HepG2 (cell line): ENCODE measurements around the gene ZNF556. TPM values are rescaled to one million over a fixed set of nuclear protein-coding genes. Genes with fewer than 3 reads are reported as not detected.
A peak's percentile ranks its signal among the peaks of the same experiment; 100 is the strongest.

Experiments used
- ARID4A ChIP-seq: sonication (generic); formaldehyde crosslinking; IDR thresholded peaks from 2 replicates; pipeline ENCODE4 v1.5.0; 2020; ENCODE audit warnings: mild to moderate bottlenecking, missing genetic modification reagents, borderline replicate concordance
- FOXO4 ChIP-seq: sonication (generic); formaldehyde crosslinking; conservative IDR thresholded peaks from 2 replicates; pipeline ENCODE4 v1.8.1; 2023; ENCODE audit warnings: missing genetic modification reagents
- HNF1B ChIP-seq: sonication (generic); formaldehyde crosslinking; IDR thresholded peaks from 2 replicates; pipeline ENCODE4 v1.5.1; 2020; ENCODE audit warnings: mild to moderate bottlenecking, moderate library complexity, missing genetic modification reagents
- POLR2A ChIP-seq, 2 experiments: IDR thresholded peaks; 2 replicates each; pipeline ENCODE4 v1.6.1; 2011; ENCODE audit warnings: low read depth in 2 of 2, low read length in 2 of 2, mild to moderate bottlenecking in 1 of 2, moderate library complexity in 1 of 2; ENCODE audit not compliant: insufficient read depth in 1 of 2
- RFX5 ChIP-seq: IDR thresholded peaks from 2 replicates; pipeline ENCODE4 v1.6.1; 2011; ENCODE audit warnings: low read depth, low read length, improper control_type of control experiment
- SAFB2 ChIP-seq: sonication (generic); formaldehyde crosslinking; IDR thresholded peaks from 2 replicates; pipeline ENCODE4 v1.5.1; 2020; ENCODE audit warnings: missing genetic modification reagents, low read depth, mild to moderate bottlenecking, borderline replicate concordance
- SP2 ChIP-seq: sonication (generic); formaldehyde crosslinking; IDR thresholded peaks from 2 replicates; pipeline ENCODE4 v1.5.1; 2020; ENCODE audit warnings: mild to moderate bottlenecking, missing genetic modification reagents
- ZBTB33 ChIP-seq: sonication (generic); formaldehyde crosslinking; IDR thresholded peaks from 2 replicates; pipeline ENCODE4 v1.4.0; 2020; ENCODE audit warnings: missing genetic modification reagents
- ZBTB7A ChIP-seq: sonication (generic); formaldehyde crosslinking; IDR thresholded peaks from 2 replicates; pipeline ENCODE4 v1.8.0; 2022; ENCODE audit warnings: mild to moderate bottlenecking, missing genetic modification reagents
- ZFP91 ChIP-seq: sonication (generic); formaldehyde crosslinking; IDR thresholded peaks from 2 replicates; pipeline ENCODE4 v1.9.0; 2022; ENCODE audit warnings: missing genetic modification reagents, mild to moderate bottlenecking, borderline replicate concordance
- ZFY ChIP-seq: sonication (generic); formaldehyde crosslinking; IDR thresholded peaks from 2 replicates; pipeline ENCODE4 v1.4.0; 2020; ENCODE audit warnings: missing genetic modification reagents
- ZNF770 ChIP-seq: sonication (generic); formaldehyde crosslinking; IDR thresholded peaks from 2 replicates; pipeline ENCODE4 v1.5.0; 2020; ENCODE audit warnings: mild to moderate bottlenecking, missing genetic modification reagents
- ZNF83 ChIP-seq: sonication (generic); formaldehyde crosslinking; IDR thresholded peaks from 2 replicates; pipeline ENCODE4 v1.4.0; 2020; ENCODE audit warnings: missing genetic modification reagents, mild to moderate bottlenecking, borderline replicate concordance
- polyA plus RNA-seq, 8 experiments: library from polyadenylated mRNA; depleted of rRNA in 3 of 8; stranded (reverse) in 7 of 8; unstranded in 1 of 8; fragments of >200 nt; fragmentation: Illumina TruSeq in 4 of 8; extraction: Trizol in 4 of 8; gene quantifications; 2 replicates each; pipeline versions ENCODE4 v1.2.1 to v1.2.3, GENCODE V29; 2011 to 2016; ENCODE audit warnings: low read depth in 4 of 8, missing spikeins in 1 of 8, mixed read lengths in 1 of 8; ENCODE audit not compliant: insufficient read depth in 1 of 8
- total RNA-seq, 5 experiments: library from RNA; depleted of rRNA; stranded (reverse); fragments of >200 nt; fragmentation: Illumina TruSeq; extraction: Trizol; gene quantifications; 2 replicates each; pipeline ENCODE4 v1.2.3, GENCODE V29; 2016; ENCODE audit warnings: low read depth in 1 of 5

The ZNF556 gene
- total and polyA plus RNA-seq, 2 of the 13 experiments (the other 11 are each of a cell fraction or from before 2014, with no cell fraction given) = 4.2 to 28.6 TPM

- peak; percentile 14; the same call in 1 of the 2 replicates for TF ChIP-seq ZNF770 (CRISPR knock-in tag)
- peak; percentile 24 for TF ChIP-seq ZFY
- TF ChIP-seq ZFP91 (CRISPR knock-in tag) = peak; percentile 25; the same call in 1 of the 2 replicates
- TF ChIP-seq SAFB2 = no peak
- TF ChIP-seq ZNF83 (CRISPR knock-in tag) = 0 out of 2 replicates have a peak, but pooled peaks have one; percentile 38
- TF ChIP-seq ZBTB33 (CRISPR knock-in tag) = peak; percentile 33; the same call in 1 of the 2 replicates
- 0 out of 2 replicates have a peak, but pooled peaks have one; percentile 10 for TF ChIP-seq ARID4A (CRISPR knock-in tag)
- TF ChIP-seq RFX5 = no peak
- 0 out of 2 replicates have a peak, but pooled peaks have one; percentile 16 for TF ChIP-seq SP2
- peak; percentile 47; the same call in 1 of the 2 replicates for TF ChIP-seq ZBTB7A (CRISPR knock-in tag)
- 0 out of 2 replicates have a peak, but pooled peaks have one; percentile 69 for TF ChIP-seq FOXO4 (CRISPR knock-in tag)
- peak in 1 of 2 experiments; percentile 0; a peak in 1 of 4 replicates for TF ChIP-seq POLR2A (IDR thresholded peaks at IDR 0.05; ENCODE audit: insufficient read depth in 1 of 2, low read depth in 2 of 2, low read length in 2 of 2)
- TF ChIP-seq HNF1B (CRISPR knock-in tag) = no peak
Measured at GRCh38 chr19:2820112-2820702, 46.9 kb upstream of the ZNF556 start (continued).
